ENCODE measurements around the gene CACNA1B. TPM values are rescaled to one million over a fixed set of nuclear protein-coding genes. Genes with fewer than 3 reads are reported as not detected.

Gene CACNA1B
- total and polyA plus RNA-seq, 2 donors (not counting 1 experiment from before 2014, with no cell fraction given): 0.01 to 0.17 TPM

GRCh38 chr9:138007918-138008841 is 130.6 kb downstream of the CACNA1B start:
- Histone ChIP-seq H3K9ac (ENCODE audit: insufficient read depth, low read length) (no peak overlapping the region), H3K27ac (ENCODE audit: insufficient read depth, low read length) (no peak overlapping the region), H3K4me1 (ENCODE audit: control insufficient read depth, extremely low read depth, insufficient read depth, low read length) (no peaks in the 10 kb centered on the region), H3K79me2 (ENCODE audit: control insufficient read depth, insufficient read depth, low read length) (no peaks in the 10 kb centered on the region), H3K4me2 (ENCODE audit: extremely low read depth, insufficient read depth, low read length) (no peak overlapping the region), H3K9me3 (ENCODE audit: control insufficient read depth, insufficient read depth, low read depth, low read length) (no peaks in the 10 kb centered on the region), H4K20me1 (ENCODE audit: control insufficient read depth, extremely low read depth, insufficient read depth, low read length) (no peaks in the 10 kb centered on the region), H3K4me3 (replicated peaks in 1 of 4; ENCODE audit: control extremely low read depth in 1 of 4, insufficient read depth in 1 of 4, low read depth in 3 of 4, low read length in 4 of 4) (no peak overlapping the region), H3K27me3 (ENCODE audit: control insufficient read depth, insufficient read depth, low read length) (no peaks in the 10 kb centered on the region), H2AFZ (ENCODE audit: low read length) (no peak overlapping the region), H3K36me3 (ENCODE audit: control insufficient read depth, insufficient read depth, low read length) (no peaks in the 10 kb centered on the region)
- TF ChIP-seq CTCF (conservative IDR thresholded peaks at IDR 0.05 in 1 of 2, IDR thresholded peaks at IDR 0.05 in 1 of 2; ENCODE audit: low read depth in 1 of 2, low read length in 2 of 2) (no peak), EZH2 (IDR thresholded peaks at IDR 0.05; ENCODE audit: low read length, missing control alignments) (no peak)
- no peak for DNase-seq (ENCODE audit: low read depth in 2 of 2)

GRCh38 chr9:138009016-138009802 is 131.6 kb downstream of the CACNA1B start:
- no peak overlapping the region for H3K4me3 ChIP-seq (replicated peaks in 1 of 4; ENCODE audit: control extremely low read depth in 1 of 4, insufficient read depth in 1 of 4, low read depth in 3 of 4, low read length in 4 of 4)
- no peaks in the 10 kb centered on the region for H3K9me3 ChIP-seq (ENCODE audit: control insufficient read depth, insufficient read depth, low read depth, low read length)
- H3K9ac ChIP-seq (ENCODE audit: insufficient read depth, low read length): no peak overlapping the region
- TF ChIP-seq CTCF (conservative IDR thresholded peaks at IDR 0.05 in 1 of 2, IDR thresholded peaks at IDR 0.05 in 1 of 2; ENCODE audit: low read depth in 1 of 2, low read length in 2 of 2) (no peak), EZH2 (IDR thresholded peaks at IDR 0.05; ENCODE audit: low read length, missing control alignments) (no peak)
- no peaks in the 10 kb centered on the region for H3K79me2 ChIP-seq (ENCODE audit: control insufficient read depth, insufficient read depth, low read length)
- H4K20me1 ChIP-seq (ENCODE audit: control insufficient read depth, extremely low read depth, insufficient read depth, low read length): no peaks in the 10 kb centered on the region
- no peak overlapping the region for H3K4me2 ChIP-seq (ENCODE audit: extremely low read depth, insufficient read depth, low read length)
- no peak overlapping the region for H3K27ac ChIP-seq (ENCODE audit: insufficient read depth, low read length)
- H3K36me3 ChIP-seq (ENCODE audit: control insufficient read depth, insufficient read depth, low read length): no peaks in the 10 kb centered on the region
- no peak overlapping the region for H2AFZ ChIP-seq (ENCODE audit: low read length)
- no peaks in the 10 kb centered on the region for H3K27me3 ChIP-seq (ENCODE audit: control insufficient read depth, insufficient read depth, low read length)
- DNase-seq (ENCODE audit: low read depth in 2 of 2): no peak
- H3K4me1 ChIP-seq (ENCODE audit: control insufficient read depth, extremely low read depth, insufficient read depth, low read length): no peaks in the 10 kb centered on the region

Data from fibroblast of lung (primary cell).